ENCODE results near the gene ADAMTS13.

ADAMTS13 gene

GRCh38 chr9:133505186-133505830, 83.1 kb downstream of the ADAMTS13 start:
- FAIRE-seq (no peak), DNase-seq (ENCODE audit: insufficient read length, low spot score) (no peak)

GRCh38 chr9:133505901-133506652, 83.9 kb downstream of the ADAMTS13 start:
- no peak for DNase-seq (ENCODE audit: insufficient read length, low spot score)
- no peak for FAIRE-seq

- DNase-seq (ENCODE audit: insufficient read length, low spot score) (peak; percentile 48), FAIRE-seq (no peak)
Observed at GRCh38 chr9:133506653-133507038, 84.5 kb downstream of the ADAMTS13 start.

- FAIRE-seq (no peak), DNase-seq (ENCODE audit: insufficient read length, low spot score) (no peak)
Observed at GRCh38 chr9:133507246-133507965, 85.2 kb downstream of the ADAMTS13 start.

GRCh38 chr9:133508046-133508445, 85.9 kb downstream of the ADAMTS13 start:
- FAIRE-seq (no peak), DNase-seq (ENCODE audit: insufficient read length, low spot score) (no peak)

Measured in HTR-8/SVneo (cell line).